Measurements from ENCODE around the gene IRF5. TPM values are rescaled to one million over a fixed set of nuclear protein-coding genes. Genes with fewer than 3 reads are reported as not detected.

Gene IRF5, protein sequence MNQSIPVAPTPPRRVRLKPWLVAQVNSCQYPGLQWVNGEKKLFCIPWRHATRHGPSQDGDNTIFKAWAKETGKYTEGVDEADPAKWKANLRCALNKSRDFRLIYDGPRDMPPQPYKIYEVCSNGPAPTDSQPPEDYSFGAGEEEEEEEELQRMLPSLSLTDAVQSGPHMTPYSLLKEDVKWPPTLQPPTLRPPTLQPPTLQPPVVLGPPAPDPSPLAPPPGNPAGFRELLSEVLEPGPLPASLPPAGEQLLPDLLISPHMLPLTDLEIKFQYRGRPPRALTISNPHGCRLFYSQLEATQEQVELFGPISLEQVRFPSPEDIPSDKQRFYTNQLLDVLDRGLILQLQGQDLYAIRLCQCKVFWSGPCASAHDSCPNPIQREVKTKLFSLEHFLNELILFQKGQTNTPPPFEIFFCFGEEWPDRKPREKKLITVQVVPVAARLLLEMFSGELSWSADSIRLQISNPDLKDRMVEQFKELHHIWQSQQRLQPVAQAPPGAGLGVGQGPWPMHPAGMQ
- total RNA-seq (2021; ENCODE audit: unreplicated experiment) (8.8 TPM), Bru-seq, nascent RNA (percentile 41 among the genes with signal in this experiment), BruChase-seq, experiment 1, labeled RNA remaining after a 2-hour chase (percentile 45 among the genes with signal in this experiment), BruChase-seq, experiment 2, labeled RNA remaining after a 6-hour chase (percentile 48 among the genes with signal in this experiment)
- 7.3 TPM for polyA plus RNA-seq (2012; ENCODE audit: insufficient read length)
- long read RNA-seq, transcript IRF5-202 (9 exons, 1,680 nt) = major isoform, 5 of 20 reads
- long read RNA-seq, partial matches to known transcripts = 9 of 20 reads
- long read RNA-seq, other reads (novel, unspliced or antisense) = 3 of 20 reads

DNA sequence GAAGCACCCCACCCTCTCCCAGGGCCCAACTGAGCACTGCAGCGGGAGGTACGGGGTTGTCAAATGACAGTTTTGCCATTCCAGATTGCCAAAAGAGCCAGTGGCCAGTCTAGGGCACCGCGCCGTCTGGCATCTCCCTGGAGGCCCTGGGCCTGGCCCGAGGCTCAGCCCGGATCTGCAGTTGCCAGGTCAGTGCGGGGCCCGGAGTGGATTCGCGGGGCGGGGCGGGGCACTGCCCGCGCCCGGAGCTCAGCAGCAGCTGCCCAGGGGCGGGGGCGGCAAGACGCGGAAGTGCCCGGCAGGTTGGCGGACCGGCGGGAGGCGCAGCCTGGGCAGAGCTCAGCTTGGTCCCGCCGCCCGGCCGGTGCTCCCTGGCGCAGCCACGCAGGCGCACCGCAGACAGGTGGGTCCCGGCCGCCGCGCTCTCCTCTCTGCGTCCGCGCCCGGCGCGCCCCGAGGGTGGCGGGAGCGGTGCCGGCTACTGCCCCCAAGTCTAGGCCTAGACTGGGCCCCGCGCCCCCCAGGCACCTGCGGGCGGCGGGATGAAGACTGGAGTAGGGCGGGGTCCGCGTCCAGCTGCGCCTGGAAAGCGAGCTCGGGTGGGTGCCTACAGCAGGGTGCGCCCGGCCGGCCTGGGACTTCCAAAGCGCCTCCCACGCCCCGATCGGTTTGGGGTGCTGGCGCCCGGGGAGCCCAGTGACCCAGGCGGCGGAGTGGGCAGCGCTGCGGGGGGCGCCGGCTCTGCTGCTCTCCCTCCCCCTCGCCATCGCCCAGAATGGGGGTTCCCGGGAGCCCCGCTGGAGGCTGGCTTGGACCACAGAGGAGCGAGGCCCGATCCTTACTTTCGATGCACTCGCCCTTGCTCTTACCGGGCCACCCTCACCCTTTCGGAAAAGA lies at the start of gene IRF5:
Gene IRF5, plus strand, starts transcription at position 281 of the 897 bp plus-strand sequence. CDS start 4,155 bp downstream, outside the sequence.
- intact Hi-C loops (cut with micrococcal nuclease; ENCODE audit: unreplicated experiment) = loop anchor here (10.0 kb wide), 1 partner anchor 157 kb away; no protein-coding TSS in a partner anchor
- CTCF ChIA-PET = interaction anchor here (0.6 kb wide), 1 partner anchor 65 kb away, joined by 8 read pairs; no protein-coding TSS in a partner anchor
- no peaks in the 10 kb centered on the region for H3K36me3 ChIP-seq (ENCODE audit: control insufficient read depth, insufficient read depth, low read length)
- H3K9me3 ChIP-seq (ENCODE audit: control insufficient read depth, insufficient read depth, low read depth, low read length) = no peaks in the 10 kb centered on the region
- no peaks in the 10 kb centered on the region for H3K27me3 ChIP-seq (ENCODE audit: control insufficient read depth, insufficient read depth, low read length)
- POLR2A ChIA-PET = no interaction called here
- H3K4me1 ChIP-seq (ENCODE audit: control insufficient read depth, insufficient read depth, low read length) = no peaks in the 10 kb centered on the region
- in situ Hi-C loops (cut with HindIII; ENCODE audit: low pct_unique_long_range_greater_than_20kb, low sequenced_read_pairs) = no loop called here
- no peak for TF ChIP-seq POLR2AphosphoS5 (IDR thresholded peaks at IDR 0.05; ENCODE audit: low read depth, low read length)
- TF ChIP-seq, protein P1, sequence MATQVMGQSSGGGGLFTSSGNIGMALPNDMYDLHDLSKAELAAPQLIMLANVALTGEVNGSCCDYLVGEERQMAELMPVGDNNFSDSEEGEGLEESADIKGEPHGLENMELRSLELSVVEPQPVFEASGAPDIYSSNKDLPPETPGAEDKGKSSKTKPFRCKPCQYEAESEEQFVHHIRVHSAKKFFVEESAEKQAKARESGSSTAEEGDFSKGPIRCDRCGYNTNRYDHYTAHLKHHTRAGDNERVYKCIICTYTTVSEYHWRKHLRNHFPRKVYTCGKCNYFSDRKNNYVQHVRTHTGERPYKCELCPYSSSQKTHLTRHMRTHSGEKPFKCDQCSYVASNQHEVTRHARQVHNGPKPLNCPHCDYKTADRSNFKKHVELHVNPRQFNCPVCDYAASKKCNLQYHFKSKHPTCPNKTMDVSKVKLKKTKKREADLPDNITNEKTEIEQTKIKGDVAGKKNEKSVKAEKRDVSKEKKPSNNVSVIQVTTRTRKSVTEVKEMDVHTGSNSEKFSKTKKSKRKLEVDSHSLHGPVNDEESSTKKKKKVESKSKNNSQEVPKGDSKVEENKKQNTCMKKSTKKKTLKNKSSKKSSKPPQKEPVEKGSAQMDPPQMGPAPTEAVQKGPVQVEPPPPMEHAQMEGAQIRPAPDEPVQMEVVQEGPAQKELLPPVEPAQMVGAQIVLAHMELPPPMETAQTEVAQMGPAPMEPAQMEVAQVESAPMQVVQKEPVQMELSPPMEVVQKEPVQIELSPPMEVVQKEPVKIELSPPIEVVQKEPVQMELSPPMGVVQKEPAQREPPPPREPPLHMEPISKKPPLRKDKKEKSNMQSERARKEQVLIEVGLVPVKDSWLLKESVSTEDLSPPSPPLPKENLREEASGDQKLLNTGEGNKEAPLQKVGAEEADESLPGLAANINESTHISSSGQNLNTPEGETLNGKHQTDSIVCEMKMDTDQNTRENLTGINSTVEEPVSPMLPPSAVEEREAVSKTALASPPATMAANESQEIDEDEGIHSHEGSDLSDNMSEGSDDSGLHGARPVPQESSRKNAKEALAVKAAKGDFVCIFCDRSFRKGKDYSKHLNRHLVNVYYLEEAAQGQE (IDR thresholded peaks at IDR 0.05; ENCODE audit: insufficient read depth in 1 of 2, low read depth in 2 of 2, low read length in 1 of 2) = no peak
- TF ChIP-seq TCF7L2 (IDR thresholded peaks at IDR 0.05; ENCODE audit: low read depth, low read length) = no peak
- TF ChIP-seq, protein P2, sequence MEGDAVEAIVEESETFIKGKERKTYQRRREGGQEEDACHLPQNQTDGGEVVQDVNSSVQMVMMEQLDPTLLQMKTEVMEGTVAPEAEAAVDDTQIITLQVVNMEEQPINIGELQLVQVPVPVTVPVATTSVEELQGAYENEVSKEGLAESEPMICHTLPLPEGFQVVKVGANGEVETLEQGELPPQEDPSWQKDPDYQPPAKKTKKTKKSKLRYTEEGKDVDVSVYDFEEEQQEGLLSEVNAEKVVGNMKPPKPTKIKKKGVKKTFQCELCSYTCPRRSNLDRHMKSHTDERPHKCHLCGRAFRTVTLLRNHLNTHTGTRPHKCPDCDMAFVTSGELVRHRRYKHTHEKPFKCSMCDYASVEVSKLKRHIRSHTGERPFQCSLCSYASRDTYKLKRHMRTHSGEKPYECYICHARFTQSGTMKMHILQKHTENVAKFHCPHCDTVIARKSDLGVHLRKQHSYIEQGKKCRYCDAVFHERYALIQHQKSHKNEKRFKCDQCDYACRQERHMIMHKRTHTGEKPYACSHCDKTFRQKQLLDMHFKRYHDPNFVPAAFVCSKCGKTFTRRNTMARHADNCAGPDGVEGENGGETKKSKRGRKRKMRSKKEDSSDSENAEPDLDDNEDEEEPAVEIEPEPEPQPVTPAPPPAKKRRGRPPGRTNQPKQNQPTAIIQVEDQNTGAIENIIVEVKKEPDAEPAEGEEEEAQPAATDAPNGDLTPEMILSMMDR (IDR thresholded peaks at IDR 0.05) = no peak
- ATAC-seq (peak; percentile 79), DNase-seq (ENCODE audit: low read depth, low spot score) (no peak)
- no peak within 1 kb of the TSS; the same call in 1 of the 2 replicates for H3K27ac ChIP-seq (ENCODE audit: low read length)
- peak within 1 kb of the TSS; percentile 54 to 67 for H3K4me3 ChIP-seq (ENCODE audit: low read depth in 2 of 2, low read length in 2 of 2)
- no TSS peak for BruUV-seq (replicated peaks)

DNA sequence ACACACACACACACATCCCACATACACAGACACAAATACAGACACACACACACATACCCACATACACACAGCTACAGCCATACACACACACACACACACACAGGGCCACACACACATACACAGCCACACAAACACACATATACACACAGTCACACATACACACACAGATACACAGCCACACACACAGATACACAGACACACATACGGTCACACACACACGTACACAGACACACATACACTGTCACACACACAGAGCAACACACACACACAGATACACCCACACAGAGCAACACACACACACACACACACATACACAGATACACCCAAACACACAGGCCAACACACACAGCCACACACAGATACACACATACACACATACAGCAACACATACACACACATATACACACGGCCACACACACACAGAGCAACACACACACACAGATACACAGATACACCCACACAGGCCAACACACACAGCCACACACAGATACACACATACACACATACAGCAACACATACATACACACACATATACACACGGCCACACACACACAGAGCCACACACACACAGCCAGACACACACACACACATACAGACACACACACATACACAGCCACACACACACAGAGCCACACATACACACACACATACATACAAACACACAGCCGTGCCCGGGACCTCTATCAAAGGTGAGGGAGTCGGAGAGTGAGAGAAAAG lies 49.5 kb upstream of the IRF5 start:
- Histone ChIP-seq H3K4me3 (ENCODE audit: low read depth in 2 of 2, low read length in 2 of 2) (no peak overlapping the region), H3K4me1 (ENCODE audit: control insufficient read depth, insufficient read depth, low read length) (no peaks in the 10 kb centered on the region; the same call in 1 of the 2 replicates), H3K27ac (ENCODE audit: low read length) (no peak overlapping the region), H3K36me3 (ENCODE audit: control insufficient read depth, insufficient read depth, low read length) (no peaks in the 10 kb centered on the region), H3K9me3 (ENCODE audit: control insufficient read depth, insufficient read depth, low read depth, low read length) (no peaks in the 10 kb centered on the region), H3K27me3 (ENCODE audit: control insufficient read depth, insufficient read depth, low read length) (no peaks in the 10 kb centered on the region)
- ATAC-seq (no peak), DNase-seq (ENCODE audit: low read depth, low spot score) (no peak)
- no TSS peak for BruUV-seq (replicated peaks)
- TF ChIP-seq, protein P2 (IDR thresholded peaks at IDR 0.05) = no peak
- TF ChIP-seq POLR2AphosphoS5 (IDR thresholded peaks at IDR 0.05; ENCODE audit: low read depth, low read length) (no peak), SIN3A (IDR thresholded peaks at IDR 0.05; ENCODE audit: borderline replicate concordance, insufficient read depth, low read depth, low read length) (no peak), TCF7L2 (IDR thresholded peaks at IDR 0.05; ENCODE audit: low read depth, low read length) (no peak)
- TF ChIP-seq, protein P1 (IDR thresholded peaks at IDR 0.05; ENCODE audit: insufficient read depth in 1 of 2, low read depth in 2 of 2, low read length in 1 of 2) = no peak
- intact Hi-C loops (cut with micrococcal nuclease; ENCODE audit: unreplicated experiment) = loop anchor here (10.0 kb wide), 1 partner anchor 223 kb away; no protein-coding TSS in a partner anchor
- ChIA-PET CTCF (interaction anchor here (0.7 kb wide), 1 partner anchor 211 kb away, joined by 8 read pairs; no protein-coding TSS in a partner anchor), POLR2A (no interaction called here)
- in situ Hi-C loops (cut with HindIII; ENCODE audit: low pct_unique_long_range_greater_than_20kb, low sequenced_read_pairs) = no loop called here
